Natural killer cell (primary cell): Measurements from ENCODE around the gene MAB21L4. TPM values are rescaled to one million over a fixed set of nuclear protein-coding genes. Genes with fewer than 3 reads are reported as not detected.

Experiments used
- ATAC-seq, 3 donors: fragments of 150-1000 bp in 2 of 3; fragments of 200-7000 bp in 1 of 3; cut with Tn5 transposase; 1 replicate in 1 of 3; 2 replicates in 2 of 3; pipeline ENCODE4 v1.10.0; 2021; ENCODE audit warnings: mild to moderate bottlenecking in 2 of 3, moderate library complexity in 2 of 3
- DNase-seq, 2 donors: peaks; one replicate each; pipeline versions ENCODE4 v3.0.0 to v3.0.0-alpha.2; 2013 to 2021; ENCODE audit warnings: mixed read lengths in 1 of 2
- H3K27ac ChIP-seq: one replicate; pipeline ENCODE4 v1.5.1; 2013; ENCODE audit warnings: mild to moderate bottlenecking, low read length
- H3K27me3 ChIP-seq: one replicate; pipeline ENCODE4 v1.6.1; 2013; ENCODE audit warnings: low read length; ENCODE audit not compliant: control insufficient read depth, insufficient read depth
- H3K36me3 ChIP-seq: one replicate; pipeline ENCODE4 v1.6.1; 2013; ENCODE audit warnings: low read length; ENCODE audit not compliant: control insufficient read depth, insufficient read depth
- H3K4me1 ChIP-seq: one replicate; pipeline ENCODE4 v1.6.1; 2013; ENCODE audit warnings: low read length; ENCODE audit not compliant: control insufficient read depth, insufficient read depth
- H3K4me3 ChIP-seq: one replicate; pipeline ENCODE4 v1.5.1; 2013; ENCODE audit warnings: low read length
- H3K9me3 ChIP-seq: one replicate; pipeline ENCODE4 v1.6.1; 2013; ENCODE audit warnings: low read length; ENCODE audit not compliant: control insufficient read depth, insufficient read depth
- H3K27ac Mint-ChIP-seq, 2 donors: one replicate each; pipeline ENCODE4 v1.8.0; 2022; ENCODE audit warnings: mild to moderate bottlenecking in 2 of 2, mixed read lengths in 2 of 2, moderate library complexity in 1 of 2
- H3K27me3 Mint-ChIP-seq, 2 donors: one replicate each; pipeline ENCODE4 v1.8.0; 2022; ENCODE audit warnings: low read depth in 2 of 2, mixed read lengths in 2 of 2
- H3K36me3 Mint-ChIP-seq: one replicate; pipeline ENCODE4 v1.8.0; 2022; ENCODE audit warnings: mixed read lengths
- H3K4me1 Mint-ChIP-seq, 2 donors: one replicate each; pipeline ENCODE4 v1.8.0; 2022; ENCODE audit warnings: mixed read lengths in 2 of 2
- H3K4me3 Mint-ChIP-seq: one replicate; pipeline ENCODE4 v1.8.0; 2022; ENCODE audit warnings: mild to moderate bottlenecking, moderate library complexity, mixed read lengths
- H3K9me3 Mint-ChIP-seq, 2 donors: one replicate each; pipeline ENCODE4 v1.8.0; 2022; ENCODE audit warnings: mixed read lengths in 2 of 2
- CTCF ChIP-seq: fragments of 200-600 bp; IDR thresholded peaks from one replicate; pipeline ENCODE4 v1.8.0; 2022; ENCODE audit warnings: antibody characterized with exemption
- WGBS: methylation state at CpG from one replicate; pipeline ENCODE4 v1.1.7; 2013; ENCODE audit warnings: missing lambda C conversion rate; ENCODE audit not compliant: insufficient coverage; 5-methylcytosine and 5-hydroxymethylcytosine counted together
- intact Hi-C: fragments of 100-400 bp; cut with micrococcal nuclease; formaldehyde crosslinking; loops from one replicate; pipeline ENCODE4 v1.14.2; 2022
- total RNA-seq, 4 donors: library from RNA; stranded (reverse); fragments of 120-200 nt in 1 of 4; gene quantifications; one replicate each; pipeline versions ENCODE4 v1.2.3 to v1.2.4, GENCODE V29; 2013 to 2022

The MAB21L4 gene
- total RNA-seq, 3 donors from 2014 or later (not counting 1 experiment from before 2014, with no cell fraction given) = not detected

GRCh38 chr2:240879105-240879504 lies 16.9 kb downstream of the MAB21L4 start:
- WGBS = 85% methylated on average over 7 of the region's 7 CpGs
- no peak for TF ChIP-seq CTCF
- ATAC-seq (no peak), DNase-seq (no peak)
- no peaks in the 10 kb centered on the region for H3K9me3 Mint-ChIP-seq
- Histone ChIP-seq H3K36me3 (no peaks in the 10 kb centered on the region), H3K4me3 (no peak overlapping the region), H3K27ac (no peak overlapping the region), H3K9me3 (no peaks in the 10 kb centered on the region), H3K4me1 (no peaks in the 10 kb centered on the region), H3K27me3 (no peaks in the 10 kb centered on the region)
- no peak overlapping the region for H3K27ac Mint-ChIP-seq
- no peaks in the 10 kb centered on the region for H3K36me3 Mint-ChIP-seq
- peaks cover 0 to 3% of the 10 kb centered on the region in 2 donors for H3K27me3 Mint-ChIP-seq
- intact Hi-C loops = no loop called here
- no peaks in the 10 kb centered on the region for H3K4me1 Mint-ChIP-seq
- no peak overlapping the region for H3K4me3 Mint-ChIP-seq

GRCh38 chr2:240878341-240878936 lies 17.5 kb downstream of the MAB21L4 start:
- intact Hi-C loops = no loop called here

GRCh38 chr2:240877460-240878340 lies 18.3 kb downstream of the MAB21L4 start:
- no peak overlapping the region for H3K27ac ChIP-seq
- H3K27me3 Mint-ChIP-seq = no peaks in the 10 kb centered on the region
- no peaks in the 10 kb centered on the region for H3K9me3 Mint-ChIP-seq
- no peaks in the 10 kb centered on the region for H3K36me3 ChIP-seq
- DNase-seq = no peak
- no peaks in the 10 kb centered on the region for H3K27me3 ChIP-seq
- no peak for ATAC-seq
- H3K9me3 ChIP-seq = no peaks in the 10 kb centered on the region
- intact Hi-C loops = no loop called here
- H3K27ac Mint-ChIP-seq = no peak overlapping the region
- WGBS = 90% methylated on average over 40 of the region's 40 CpGs
- no peak overlapping the region for H3K4me3 ChIP-seq
- no peak for TF ChIP-seq CTCF
- no peaks in the 10 kb centered on the region for H3K4me1 ChIP-seq
- H3K4me3 Mint-ChIP-seq = no peak overlapping the region
- H3K36me3 Mint-ChIP-seq = no peaks in the 10 kb centered on the region
- H3K4me1 Mint-ChIP-seq = no peaks in the 10 kb centered on the region

More at GRCh38 chr2:240878341-240878936, 17.5 kb downstream of the MAB21L4 start:
- Histone ChIP-seq H3K27me3 (no peaks in the 10 kb centered on the region), H3K4me1 (no peaks in the 10 kb centered on the region), H3K27ac (no peak overlapping the region), H3K36me3 (no peaks in the 10 kb centered on the region), H3K9me3 (no peaks in the 10 kb centered on the region), H3K4me3 (no peak overlapping the region)
- Mint-ChIP-seq H3K4me3 (no peak overlapping the region), H3K27ac (no peak overlapping the region), H3K4me1 (no peaks in the 10 kb centered on the region), H3K27me3 (peaks cover 0 to 2% of the 10 kb centered on the region in 2 donors), H3K9me3 (no peaks in the 10 kb centered on the region), H3K36me3 (no peaks in the 10 kb centered on the region)
- 92% methylated on average over 18 of the region's 18 CpGs for WGBS
- TF ChIP-seq CTCF = no peak
- ATAC-seq (no peak), DNase-seq (no peak)
